WERI-Rb-1 (cell line): ENCODE results near the gene PRKCSH.
A peak's percentile ranks its signal among the peaks of the same experiment; 100 is the strongest.

Experiments
- DNase-seq: peaks from one replicate; pipeline ENCODE4 v3.0.0-alpha.2; 2020
- H3K27ac ChIP-seq: fragments of 250-450 bp; sonication (Bioruptor Pico); 2 replicates; pipeline ENCODE4 v1.5.1; 2020; ENCODE audit warnings: mild to moderate bottlenecking, moderate library complexity
- H3K27me3 ChIP-seq: fragments of 250-450 bp; sonication (Bioruptor Pico); 2 replicates; pipeline ENCODE4 v1.5.1; 2021; ENCODE audit warnings: mild to moderate bottlenecking, low read depth, moderate library complexity; ENCODE audit not compliant: insufficient read depth, severe bottlenecking
- H3K36me3 ChIP-seq: fragments of 250-450 bp; sonication (Bioruptor Pico); 2 replicates; pipeline ENCODE4 v1.5.1; 2020; ENCODE audit warnings: mild to moderate bottlenecking, moderate library complexity
- H3K4me3 ChIP-seq: 2 replicates; pipeline ENCODE4 v1.5.1; 2011; ENCODE audit warnings: low read depth, mild to moderate bottlenecking, control low read depth, low read length
- H3K9me3 ChIP-seq: fragments of 250-450 bp; sonication (Bioruptor Pico); 2 replicates; pipeline ENCODE4 v1.5.1; 2021; ENCODE audit warnings: mild to moderate bottlenecking, moderate library complexity; ENCODE audit not compliant: severe bottlenecking
- CTCF ChIP-seq: IDR thresholded peaks from 2 replicates; pipeline ENCODE4 v1.5.1; 2011; ENCODE audit warnings: low read depth, mild to moderate bottlenecking, control low read depth, inconsistent platforms, low read length

The PRKCSH gene

DNA sequence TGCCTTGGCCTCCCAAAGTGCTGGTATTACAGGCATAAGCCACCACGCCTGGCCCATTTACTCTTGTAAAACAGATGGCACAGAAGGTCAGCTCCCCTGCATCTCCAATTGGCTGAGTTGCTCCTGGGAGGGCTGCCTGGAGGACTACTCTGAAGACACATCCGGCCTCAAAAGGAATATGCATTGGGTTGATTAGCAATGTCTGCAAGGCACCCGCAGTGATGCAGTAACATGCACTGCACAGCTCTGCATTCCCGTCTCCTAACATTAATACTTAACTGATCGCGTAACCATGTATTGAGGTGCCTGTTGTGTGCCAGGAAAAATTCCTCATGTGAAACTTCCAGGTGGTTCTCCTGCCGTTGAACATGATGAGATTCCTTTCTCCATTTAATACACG lies 40.4 kb downstream of the PRKCSH start:
- no peak overlapping the region for H3K4me3 ChIP-seq
- no peak for TF ChIP-seq CTCF
- no peak overlapping the region for H3K27ac ChIP-seq
- H3K9me3 ChIP-seq: no peaks in the 10 kb centered on the region
- peaks cover 16% of the 10 kb centered on the region for H3K27me3 ChIP-seq
- peak; percentile 44 for DNase-seq
- no peaks in the 10 kb centered on the region for H3K36me3 ChIP-seq

- no peak for TF ChIP-seq CTCF
- Histone ChIP-seq H3K4me3 (peak overlapping the region; percentile 52), H3K27ac (no peak overlapping the region), H3K9me3 (no peaks in the 10 kb centered on the region), H3K27me3 (peaks cover 31% of the 10 kb centered on the region), H3K36me3 (no peaks in the 10 kb centered on the region)
- DNase-seq: peak; percentile 91
Measured at GRCh38 chr19:11478167-11479089, 43.0 kb downstream of the PRKCSH start.

DNA sequence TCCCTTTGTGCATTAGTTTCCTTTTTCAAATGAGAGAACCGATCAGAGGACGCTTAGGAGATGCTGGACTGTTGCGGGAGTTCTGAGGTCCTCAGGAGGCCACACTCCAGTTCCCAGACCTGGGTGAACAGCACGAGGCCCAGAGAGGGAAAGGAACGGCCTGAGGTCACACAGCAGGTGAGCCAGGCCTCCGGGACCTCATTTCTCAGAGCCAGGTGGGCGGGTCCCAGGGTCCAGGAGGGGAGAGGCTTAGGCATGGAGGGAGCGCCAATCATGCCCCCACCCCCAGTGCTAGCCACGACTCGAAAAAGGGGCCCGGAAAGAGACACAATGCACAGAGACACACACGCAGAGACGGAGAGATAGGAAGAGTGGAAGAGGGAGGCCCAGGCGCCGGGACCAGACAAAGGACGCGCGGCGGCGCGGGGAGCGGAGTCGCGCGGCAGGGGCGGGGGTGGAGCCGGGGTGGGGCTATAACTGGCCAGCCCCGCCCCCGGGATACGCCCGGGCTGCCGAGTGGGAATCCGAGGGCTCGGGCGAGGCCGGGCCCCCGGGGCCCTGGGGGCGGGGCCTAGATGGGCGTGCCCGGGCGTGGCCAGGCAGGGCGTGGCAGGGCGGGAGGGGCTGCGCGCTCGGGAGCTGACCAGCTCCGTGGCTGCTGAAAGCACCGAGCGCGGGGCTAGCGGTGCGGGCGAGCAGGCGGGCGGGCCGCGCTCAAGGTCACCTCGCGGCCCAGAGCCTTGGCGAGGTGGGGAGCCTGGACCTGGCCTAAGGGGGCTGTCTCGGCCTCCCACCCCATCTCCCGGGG lies 43.9 kb downstream of the PRKCSH start:
- DNase-seq: peak; percentile 78
- TF ChIP-seq CTCF: no peak
- H3K9me3 ChIP-seq: no peaks in the 10 kb centered on the region

DNA sequence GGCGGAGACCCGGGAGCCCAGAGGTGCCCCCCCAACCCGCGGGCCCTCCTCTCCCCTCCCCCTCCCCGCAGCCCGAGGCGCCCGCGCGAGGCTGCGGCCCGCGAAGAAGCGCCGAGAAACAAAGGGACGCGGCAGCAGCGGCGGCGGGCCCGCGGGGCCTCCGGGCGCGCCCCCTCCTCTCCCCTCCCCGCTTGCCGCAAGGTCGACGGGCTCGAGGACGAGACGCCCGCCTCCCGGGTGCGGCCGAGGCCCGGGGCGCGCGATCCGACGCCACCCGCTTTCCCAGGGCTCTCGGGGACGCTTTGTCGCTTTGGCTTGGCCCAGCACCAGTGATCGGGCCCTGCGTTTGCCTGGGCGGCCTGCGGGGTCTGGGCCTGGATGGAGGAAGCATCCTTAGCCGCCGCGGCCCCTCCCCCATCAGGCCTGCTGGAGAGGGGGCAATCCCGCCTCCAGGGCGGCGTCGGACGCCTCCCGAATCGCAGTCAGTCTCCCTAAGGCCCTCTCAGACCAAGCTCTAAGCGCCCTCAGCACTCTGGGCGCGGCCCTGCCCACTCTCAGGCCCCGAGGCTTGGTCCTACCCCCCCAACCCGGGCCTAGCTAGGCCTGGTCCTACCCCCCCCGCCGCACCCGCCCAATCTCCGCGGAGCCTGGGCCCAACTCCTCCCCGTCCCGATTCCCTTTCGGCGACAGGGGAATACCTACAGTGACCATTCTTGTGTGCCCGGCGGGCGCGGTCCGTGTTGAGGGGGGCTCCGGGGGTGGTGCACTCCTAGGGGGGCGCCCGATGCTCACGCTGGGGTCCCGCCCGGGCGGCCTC lies 44.7 kb downstream of the PRKCSH start:
- Histone ChIP-seq H3K9me3 (no peaks in the 10 kb centered on the region), H3K4me3 (peak overlapping the region; percentile 52), H3K27ac (no peak overlapping the region), H3K36me3 (peaks cover 3% of the 10 kb centered on the region; the same call in 1 of the 2 replicates), H3K27me3 (peaks cover 31% of the 10 kb centered on the region)
- no peak for DNase-seq
- TF ChIP-seq CTCF: no peak

More for the DNA sequence above, 43.9 kb downstream of the PRKCSH start:
- H3K27ac ChIP-seq: no peak overlapping the region
- peaks cover 31% of the 10 kb centered on the region for H3K27me3 ChIP-seq
- peak overlapping the region; percentile 52 for H3K4me3 ChIP-seq
- peaks cover 3% of the 10 kb centered on the region; the same call in 1 of the 2 replicates for H3K36me3 ChIP-seq

GRCh38 chr19:11480715-11481533 lies 45.5 kb downstream of the PRKCSH start, which contains the start of gene ELAVL3:
TSS of gene ELAVL3 (minus strand) at chr19:11481046. CDS start at chr19:11480608, 438 bp downstream.
- Histone ChIP-seq H3K4me3 (peak within 1 kb of the TSS; percentile 59), H3K36me3 (peaks cover 3% of the 10 kb centered on the region; the same call in 1 of the 2 replicates), H3K27me3 (peaks cover 31% of the 10 kb centered on the region), H3K27ac (no peak within 1 kb of the TSS), H3K9me3 (no peaks in the 10 kb centered on the region)
- peak; percentile 37 for DNase-seq
- no peak for TF ChIP-seq CTCF
